Endodermal cell (in vitro differentiated cells): ENCODE data around the gene SPACA4. TPM values are rescaled to one million over a fixed set of nuclear protein-coding genes. Genes with fewer than 3 reads are reported as not detected.

Experiments
- DNase-seq: peaks from one replicate; pipeline ENCODE4 v3.0.0-alpha.2; 2017
- H3K27ac ChIP-seq: 2 replicates; pipeline ENCODE4 v1.5.1; 2013; ENCODE audit warnings: mild to moderate bottlenecking, low read depth, low read length, moderate library complexity
- H3K27me3 ChIP-seq: 2 replicates; pipeline ENCODE4 v1.6.1; 2013; ENCODE audit warnings: mild to moderate bottlenecking, low read length, moderate library complexity; ENCODE audit not compliant: insufficient read depth, control insufficient read depth, poor library complexity, severe bottlenecking
- H3K36me3 ChIP-seq: 2 replicates; pipeline ENCODE4 v1.7.0; 2013; ENCODE audit warnings: mild to moderate bottlenecking, low read length, moderate library complexity; ENCODE audit not compliant: control insufficient read depth, insufficient read depth
- H3K4me1 ChIP-seq: one replicate; pipeline ENCODE4 v1.7.0; 2013; ENCODE audit warnings: low read length; ENCODE audit not compliant: control insufficient read depth, insufficient read depth
- H3K4me3 ChIP-seq: 2 replicates; pipeline ENCODE4 v1.5.1; 2013; ENCODE audit warnings: mild to moderate bottlenecking, low read length, moderate library complexity
- H3K9ac ChIP-seq: 2 replicates; pipeline ENCODE4 v1.6.1; 2013; ENCODE audit warnings: mild to moderate bottlenecking, low read length, moderate library complexity; ENCODE audit not compliant: poor library complexity, severe bottlenecking; ENCODE audit errors: extremely low read depth
- H3K9me3 ChIP-seq: 2 replicates; pipeline ENCODE4 v1.6.1; 2013; ENCODE audit warnings: mild to moderate bottlenecking, low read length, moderate library complexity; ENCODE audit not compliant: control insufficient read depth
- H3K27ac Mint-ChIP-seq: 2 replicates; pipeline ENCODE4 v1.8.0; 2020; ENCODE audit warnings: mixed read lengths
- H3K27me3 Mint-ChIP-seq: 2 replicates; pipeline ENCODE4 v1.8.0; 2021; ENCODE audit warnings: mild to moderate bottlenecking, mixed read lengths; ENCODE audit not compliant: insufficient read depth
- H3K36me3 Mint-ChIP-seq: 2 replicates; pipeline ENCODE4 v1.8.0; 2020; ENCODE audit warnings: low read depth, mixed read lengths
- H3K4me1 Mint-ChIP-seq: 2 replicates; pipeline ENCODE4 v1.8.0; 2020; ENCODE audit warnings: mixed read lengths
- H3K4me3 Mint-ChIP-seq: 2 replicates; pipeline ENCODE4 v1.8.0; 2020; ENCODE audit warnings: mild to moderate bottlenecking, moderate library complexity, mixed read lengths
- H3K9me3 Mint-ChIP-seq: 2 replicates; pipeline ENCODE4 v1.8.0; 2020; ENCODE audit warnings: mild to moderate bottlenecking, mixed read lengths
- CTCF ChIP-seq: fragments of 200-600 bp; sonication (generic); conservative IDR thresholded peaks from 2 replicates; pipeline ENCODE4 v1.5.0; 2021; ENCODE audit warnings: antibody characterized with exemption, mild to moderate bottlenecking
- WGBS, 2 experiments: methylation state at CpG; one replicate each; pipeline versions ENCODE4 v1.1.5 to v1.1.7; 2013; ENCODE audit warnings: missing lambda C conversion rate in 2 of 2, mixed read lengths in 1 of 2; ENCODE audit not compliant: insufficient coverage in 1 of 2, insufficient read length in 1 of 2; 5-methylcytosine and 5-hydroxymethylcytosine counted together
- total RNA-seq, 2 donors: library from RNA; stranded (reverse); fragmentation: NEBNext Ultra II Directional in 1 of 2; extraction: Animal tissue kit (Norgen Biotek cat#: 25700) in 1 of 2; gene quantifications; 2 replicates in 1 of 2; 3 replicates in 1 of 2; pipeline ENCODE4 v1.2.1, GENCODE V29; 2021

The SPACA4 gene
- total RNA-seq, 2 donors from 2014 or later = not detected

- peaks cover 4% of the 10 kb centered on the region for H3K4me1 Mint-ChIP-seq
- no peak overlapping the region for H3K27ac Mint-ChIP-seq
- no peak overlapping the region for H3K4me3 ChIP-seq
- H3K36me3 Mint-ChIP-seq = no peaks in the 10 kb centered on the region
- no peak overlapping the region for H3K27ac ChIP-seq
- no peak for TF ChIP-seq CTCF
- no peak overlapping the region for H3K9ac ChIP-seq
- H3K27me3 Mint-ChIP-seq = peaks cover 4% of the 10 kb centered on the region
- no peaks in the 10 kb centered on the region for H3K9me3 ChIP-seq
- no peaks in the 10 kb centered on the region for H3K9me3 Mint-ChIP-seq
- no peaks in the 10 kb centered on the region for H3K27me3 ChIP-seq
- no peaks in the 10 kb centered on the region for H3K4me1 ChIP-seq
- DNase-seq = no peak
- H3K36me3 ChIP-seq = no peaks in the 10 kb centered on the region
- WGBS, 2 experiments = 89 to 93% methylated on average over 2 to 4 of the region's 4 CpGs
- no peak overlapping the region for H3K4me3 Mint-ChIP-seq
Measured at GRCh38 chr19:48596237-48596636, 10.3 kb upstream of the SPACA4 start.

DNA sequence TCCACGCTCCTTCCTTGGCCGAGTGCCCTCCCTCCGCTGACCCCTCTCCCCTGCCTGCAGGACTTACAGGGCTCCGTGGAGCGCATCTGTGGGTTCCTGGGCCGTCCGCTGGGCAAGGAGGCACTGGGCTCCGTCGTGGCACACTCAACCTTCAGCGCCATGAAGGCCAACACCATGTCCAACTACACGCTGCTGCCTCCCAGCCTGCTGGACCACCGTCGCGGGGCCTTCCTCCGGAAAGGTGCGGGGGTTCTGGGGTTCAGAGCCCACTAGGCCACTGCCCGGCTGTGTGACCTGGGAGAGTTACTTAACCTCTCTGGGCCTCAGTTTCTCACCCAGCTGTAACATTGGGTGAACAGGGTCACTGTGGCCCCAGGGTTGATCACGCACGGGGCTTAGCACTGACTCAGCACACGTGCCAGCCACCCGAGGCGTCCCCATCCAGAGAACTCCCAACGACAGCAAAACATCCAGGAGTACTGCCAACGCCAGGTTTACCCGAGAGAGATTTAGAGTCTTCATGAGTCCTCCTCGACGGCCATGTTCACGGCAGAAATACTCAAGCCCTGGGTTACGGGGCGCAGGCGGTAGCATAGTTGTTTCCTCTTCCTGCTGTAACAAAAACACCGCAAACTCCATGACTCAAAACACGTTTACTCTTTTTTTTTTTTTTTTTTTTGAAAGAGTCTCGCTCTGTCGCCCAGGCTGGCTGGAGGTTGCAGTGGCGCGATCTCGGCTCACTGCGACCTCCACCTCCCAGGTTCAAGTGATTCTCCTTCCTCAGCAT lies 9.7 kb upstream of the SPACA4 start:
- no peak for DNase-seq
- TF ChIP-seq CTCF = no peak
- Histone ChIP-seq H3K36me3 (no peaks in the 10 kb centered on the region), H3K4me1 (no peaks in the 10 kb centered on the region), H3K9ac (no peak overlapping the region), H3K4me3 (no peak overlapping the region), H3K9me3 (no peaks in the 10 kb centered on the region), H3K27me3 (no peaks in the 10 kb centered on the region), H3K27ac (no peak overlapping the region)
- H3K9me3 Mint-ChIP-seq = no peaks in the 10 kb centered on the region
- H3K36me3 Mint-ChIP-seq = no peaks in the 10 kb centered on the region
- 88 to 95% methylated on average over 30 to 39 of the region's 39 CpGs for WGBS, 2 experiments
- H3K27me3 Mint-ChIP-seq = peaks cover 3% of the 10 kb centered on the region
- peaks cover 4% of the 10 kb centered on the region for H3K4me1 Mint-ChIP-seq
- no peak overlapping the region for H3K27ac Mint-ChIP-seq
- H3K4me3 Mint-ChIP-seq = no peak overlapping the region

- WGBS, 2 experiments = 84 to 86% methylated on average over 10 to 30 of the region's 30 CpGs
- Mint-ChIP-seq H3K4me1 (no peaks in the 10 kb centered on the region), H3K27me3 (peaks cover 3% of the 10 kb centered on the region), H3K4me3 (no peak overlapping the region), H3K27ac (no peak overlapping the region), H3K36me3 (no peaks in the 10 kb centered on the region), H3K9me3 (no peaks in the 10 kb centered on the region)
- Histone ChIP-seq H3K4me3 (no peak overlapping the region), H3K9me3 (no peaks in the 10 kb centered on the region), H3K4me1 (no peaks in the 10 kb centered on the region), H3K9ac (no peak overlapping the region), H3K27me3 (no peaks in the 10 kb centered on the region), H3K36me3 (no peaks in the 10 kb centered on the region), H3K27ac (no peak overlapping the region)
- TF ChIP-seq CTCF = no peak
- no peak for DNase-seq
Measured at GRCh38 chr19:48598996-48599700, 7.4 kb upstream of the SPACA4 start.
